Activated T-cell treated with anti-CD3 and anti-CD28 coated beads, Interleukin-2, amount 50 U/mL, for 72 hours (primary cell): Measurements from ENCODE around the gene LGR5. TPM values are rescaled to one million over a fixed set of nuclear protein-coding genes. Genes with fewer than 3 reads are reported as not detected.
"Not testable (repeated sequence)": the region's sequence is repeated elsewhere in the genome, so short reads cannot be mapped to it uniquely, and the experiment has no call there.

Experiments
- ATAC-seq, 2 donors: fragments of 150-1000 bp; cut with Tn5 transposase; replicated peaks in 1 of 2; 2 replicates each; pipeline ENCODE4 v1.10.0; 2021; ENCODE audit warnings: moderate library complexity in 2 of 2, mild to moderate bottlenecking in 1 of 2
- DNase-seq, 2 donors: peaks; one replicate each; pipeline ENCODE4 v3.0.0; 2021 to 2022; ENCODE audit warnings: mixed read lengths in 1 of 2
- H3K27ac Mint-ChIP-seq: one replicate; pipeline ENCODE4 v1.8.0; 2022; ENCODE audit warnings: mild to moderate bottlenecking, moderate library complexity, mixed read lengths
- H3K27me3 Mint-ChIP-seq: one replicate; pipeline ENCODE4 v1.8.0; 2022; ENCODE audit warnings: low read depth, mixed read lengths
- H3K36me3 Mint-ChIP-seq, 2 donors: one replicate each; pipeline ENCODE4 v1.8.0; 2022; ENCODE audit warnings: mixed read lengths in 2 of 2, mild to moderate bottlenecking in 1 of 2; ENCODE audit not compliant: insufficient read depth in 2 of 2
- H3K4me1 Mint-ChIP-seq: one replicate; pipeline ENCODE4 v1.8.0; 2022; ENCODE audit warnings: low read depth, mixed read lengths
- H3K4me3 Mint-ChIP-seq, 2 donors: one replicate each; pipeline ENCODE4 v1.8.0; 2022; ENCODE audit warnings: mild to moderate bottlenecking in 2 of 2, mixed read lengths in 2 of 2, moderate library complexity in 2 of 2
- H3K9me3 Mint-ChIP-seq, 2 donors: one replicate each; pipeline ENCODE4 v1.8.0; 2022; ENCODE audit warnings: mixed read lengths in 2 of 2
- total RNA-seq, 2 donors: library from RNA; stranded (reverse); gene quantifications; one replicate each; pipeline ENCODE4 v1.2.3, GENCODE V29; 2022

LGR5 gene
- total RNA-seq, 2 donors from 2014 or later: not detected

GRCh38 chr12:71461787-71462328 lies 22.3 kb downstream of the LGR5 start:
- no peaks in the 10 kb centered on the region for H3K36me3 Mint-ChIP-seq
- no peak overlapping the region for H3K4me3 Mint-ChIP-seq
- no peaks in the 10 kb centered on the region for H3K4me1 Mint-ChIP-seq
- H3K9me3 Mint-ChIP-seq: no peaks in the 10 kb centered on the region
- peaks cover 12% of the 10 kb centered on the region for H3K27me3 Mint-ChIP-seq
- H3K27ac Mint-ChIP-seq: no peak overlapping the region
- DNase-seq: no peak
- ATAC-seq: no peak

GRCh38 chr12:71465796-71466195 lies 26.2 kb downstream of the LGR5 start:
- Mint-ChIP-seq H3K4me3 (no peak overlapping the region), H3K4me1 (no peaks in the 10 kb centered on the region), H3K36me3 (no peaks in the 10 kb centered on the region), H3K27me3 (peaks cover 12% of the 10 kb centered on the region), H3K9me3 (no peaks in the 10 kb centered on the region), H3K27ac (no peak overlapping the region)
- ATAC-seq (no peak), DNase-seq (no peak)

- H3K27me3 Mint-ChIP-seq: peaks cover 12% of the 10 kb centered on the region
- H3K9me3 Mint-ChIP-seq: no peaks in the 10 kb centered on the region
- no peak overlapping the region for H3K27ac Mint-ChIP-seq
- no peak overlapping the region for H3K4me3 Mint-ChIP-seq
- DNase-seq (no peak), ATAC-seq (no peak)
- no peaks in the 10 kb centered on the region for H3K4me1 Mint-ChIP-seq
- H3K36me3 Mint-ChIP-seq: no peaks in the 10 kb centered on the region
Observed at GRCh38 chr12:71469258-71469750, 29.7 kb downstream of the LGR5 start.

- H3K36me3 Mint-ChIP-seq: no peaks in the 10 kb centered on the region
Observed at GRCh38 chr12:71472441-71472911, 32.9 kb downstream of the LGR5 start.

GRCh38 chr12:71474791-71475190 lies 35.2 kb downstream of the LGR5 start:
- Mint-ChIP-seq H3K4me3 (no peak overlapping the region), H3K27me3 (peaks cover 6% of the 10 kb centered on the region), H3K36me3 (no peaks in the 10 kb centered on the region), H3K27ac (peak overlapping the region; percentile 67), H3K4me1 (no peaks in the 10 kb centered on the region), H3K9me3 (no peaks in the 10 kb centered on the region)
- DNase-seq (no peak), ATAC-seq (no peak)

More at GRCh38 chr12:71472441-71472911, 32.9 kb downstream of the LGR5 start:
- Mint-ChIP-seq H3K4me1 (no peaks in the 10 kb centered on the region), H3K27ac (no peak overlapping the region), H3K27me3 (peaks cover 6% of the 10 kb centered on the region), H3K9me3 (no peaks in the 10 kb centered on the region), H3K4me3 (no peak overlapping the region)
- ATAC-seq: no peak
- no peak for DNase-seq

- DNase-seq (no peak), ATAC-seq (no peak)
- Mint-ChIP-seq H3K27ac (no peak overlapping the region), H3K9me3 (no peaks in the 10 kb centered on the region), H3K4me1 (no peaks in the 10 kb centered on the region), H3K36me3 (no peaks in the 10 kb centered on the region), H3K27me3 (peaks cover 6% of the 10 kb centered on the region), H3K4me3 (no peak overlapping the region)
Observed at GRCh38 chr12:71475280-71475679, 35.7 kb downstream of the LGR5 start.

- Mint-ChIP-seq H3K4me1 (no peaks in the 10 kb centered on the region), H3K27ac (no peak overlapping the region), H3K36me3 (no peaks in the 10 kb centered on the region), H3K4me3 (no peak overlapping the region), H3K27me3 (peaks cover 6% of the 10 kb centered on the region), H3K9me3 (no peaks in the 10 kb centered on the region)
- DNase-seq: no peak
- ATAC-seq: no peak
Observed at GRCh38 chr12:71476513-71476912, 36.9 kb downstream of the LGR5 start.

- no peak overlapping the region for H3K4me3 Mint-ChIP-seq
- H3K27ac Mint-ChIP-seq: no peak overlapping the region
- H3K36me3 Mint-ChIP-seq: no peaks in the 10 kb centered on the region
- no peaks in the 10 kb centered on the region for H3K9me3 Mint-ChIP-seq
- no peak for ATAC-seq
- peaks cover 6% of the 10 kb centered on the region for H3K27me3 Mint-ChIP-seq
- no peak for DNase-seq
- no peaks in the 10 kb centered on the region for H3K4me1 Mint-ChIP-seq
Observed at GRCh38 chr12:71477609-71478008, 38.0 kb downstream of the LGR5 start.

- Mint-ChIP-seq H3K9me3 (no peaks in the 10 kb centered on the region), H3K27ac (no peak overlapping the region), H3K4me3 (no peak overlapping the region), H3K4me1 (no peaks in the 10 kb centered on the region), H3K27me3 (peaks cover 6% of the 10 kb centered on the region), H3K36me3 (no peaks in the 10 kb centered on the region)
- ATAC-seq: no peak
- no peak for DNase-seq
Observed at GRCh38 chr12:71478270-71478669, 38.7 kb downstream of the LGR5 start.

- Mint-ChIP-seq H3K4me1 (no peaks in the 10 kb centered on the region), H3K27ac (no peak overlapping the region), H3K27me3 (no peaks in the 10 kb centered on the region), H3K9me3 (no peaks in the 10 kb centered on the region), H3K36me3 (no peaks in the 10 kb centered on the region), H3K4me3 (no peak overlapping the region)
- ATAC-seq (no peak), DNase-seq (no peak)
Observed at GRCh38 chr12:71484272-71484905, 44.8 kb downstream of the LGR5 start.

GRCh38 chr12:71490844-71491243 lies 51.2 kb downstream of the LGR5 start:
- not testable (repeated sequence) for ATAC-seq, H3K27me3 Mint-ChIP-seq, H3K36me3 Mint-ChIP-seq, H3K4me3 Mint-ChIP-seq, H3K9me3 Mint-ChIP-seq, H3K4me1 Mint-ChIP-seq, H3K27ac Mint-ChIP-seq, DNase-seq

GRCh38 chr12:71492604-71493003 lies 53.0 kb downstream of the LGR5 start:
- no peaks in the 10 kb centered on the region for H3K27me3 Mint-ChIP-seq
- DNase-seq: no peak
- H3K36me3 Mint-ChIP-seq: peaks cover 0 to 2% of the 10 kb centered on the region in 2 donors
- H3K4me3 Mint-ChIP-seq: no peak overlapping the region
- H3K9me3 Mint-ChIP-seq: peaks cover 4 to 7% of the 10 kb centered on the region in 2 donors
- ATAC-seq: no peak
- H3K27ac Mint-ChIP-seq: no peak overlapping the region
- no peaks in the 10 kb centered on the region for H3K4me1 Mint-ChIP-seq

GRCh38 chr12:71499834-71500233 lies 60.2 kb downstream of the LGR5 start:
- H3K36me3 Mint-ChIP-seq: no peaks in the 10 kb centered on the region
- ATAC-seq (no peak), DNase-seq (no peak)
- no peak overlapping the region for H3K27ac Mint-ChIP-seq
- H3K4me3 Mint-ChIP-seq: no peak overlapping the region
- no peaks in the 10 kb centered on the region for H3K27me3 Mint-ChIP-seq
- no peaks in the 10 kb centered on the region for H3K4me1 Mint-ChIP-seq
- peaks cover 0 to 3% of the 10 kb centered on the region in 2 donors for H3K9me3 Mint-ChIP-seq
